GM15510 (cell line): ENCODE measurements around the gene ZNF8.
A peak's percentile ranks its signal among the peaks of the same experiment; 100 is the strongest.

Source experiments
- POLR2A ChIP-seq: IDR thresholded peaks from 3 replicates; pipeline ENCODE4 v1.6.1; 2011; ENCODE audit warnings: borderline replicate concordance; ENCODE audit not compliant: insufficient read length; ENCODE audit errors: extremely low read depth

ZNF8 gene

DNA sequence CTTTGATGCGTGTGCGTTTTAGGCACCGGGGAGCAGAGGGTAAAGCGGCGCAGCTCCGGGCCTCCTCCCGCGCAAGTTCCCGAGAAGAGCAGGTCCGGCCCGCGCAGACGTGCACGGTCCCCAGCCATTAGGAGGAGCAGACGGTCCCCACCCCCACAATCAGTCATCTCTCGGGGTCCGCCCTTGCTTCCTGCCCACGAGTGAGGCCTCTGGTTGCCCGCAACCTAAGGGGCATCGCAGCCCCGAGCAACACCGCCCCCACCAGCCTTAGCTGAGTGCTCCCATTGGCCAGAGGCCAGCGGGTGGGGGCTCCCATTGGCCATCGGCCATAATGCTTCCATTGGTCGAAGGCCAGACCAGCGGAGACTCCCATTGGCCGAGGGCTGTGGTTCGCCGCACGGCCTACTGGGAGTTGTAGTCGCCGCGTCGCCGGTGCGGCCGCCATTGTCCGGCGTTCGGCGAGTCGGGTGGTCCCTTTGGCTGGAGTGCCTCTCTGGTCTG is at the start of gene ZNF8:
TSS of gene ZNF8 (plus strand) at position 415 of the 501 bp plus-strand sequence. CDS start 127 bp downstream, outside the sequence.
- TF ChIP-seq POLR2A, result peak; percentile 79

DNA sequence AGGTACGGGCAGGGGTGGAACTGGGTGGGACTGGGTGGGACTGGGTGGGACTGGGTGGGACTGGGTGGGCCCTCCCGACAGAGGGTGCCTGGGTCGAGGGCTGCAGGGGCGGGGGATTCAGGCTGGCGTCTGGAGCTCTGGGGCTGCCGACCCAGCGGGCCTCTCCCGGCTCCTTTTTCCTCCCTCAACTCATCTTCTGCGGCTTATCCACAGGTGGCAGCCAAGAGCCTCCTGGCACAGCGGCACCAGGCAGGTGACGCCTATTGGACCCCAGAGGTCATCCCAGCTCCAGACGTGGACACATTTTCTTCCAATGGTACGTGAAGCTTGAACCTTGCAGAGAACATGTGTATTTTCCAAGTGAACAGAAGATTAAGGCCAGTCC is 49.5 kb upstream of the ZNF8 start:
- TF ChIP-seq POLR2A, result no peak

DNA sequence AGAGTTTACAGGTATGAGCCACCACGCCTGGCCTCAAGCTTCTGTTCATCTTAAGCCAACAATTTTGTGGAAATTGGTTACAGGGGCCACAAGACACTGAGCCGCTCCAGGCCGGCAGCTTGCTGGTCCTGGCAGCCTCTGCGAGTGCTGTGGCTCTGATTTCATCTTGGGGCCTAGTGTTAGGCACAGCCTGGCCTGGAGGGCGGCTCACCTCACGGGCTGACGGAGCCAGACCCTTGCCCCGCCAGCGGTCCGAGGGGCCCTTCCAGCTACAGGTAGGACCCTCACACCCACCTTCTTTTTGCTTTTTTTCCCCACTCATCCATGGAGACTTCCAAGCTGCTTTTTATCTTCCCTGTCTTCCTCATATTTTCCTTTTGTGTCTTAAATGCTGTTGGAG is 41.4 kb upstream of the ZNF8 start:
- TF ChIP-seq POLR2A, result no peak

GRCh38 chr19:58243351-58243750 is 35.4 kb upstream of the ZNF8 start:
- TF ChIP-seq POLR2A, result no peak

DNA sequence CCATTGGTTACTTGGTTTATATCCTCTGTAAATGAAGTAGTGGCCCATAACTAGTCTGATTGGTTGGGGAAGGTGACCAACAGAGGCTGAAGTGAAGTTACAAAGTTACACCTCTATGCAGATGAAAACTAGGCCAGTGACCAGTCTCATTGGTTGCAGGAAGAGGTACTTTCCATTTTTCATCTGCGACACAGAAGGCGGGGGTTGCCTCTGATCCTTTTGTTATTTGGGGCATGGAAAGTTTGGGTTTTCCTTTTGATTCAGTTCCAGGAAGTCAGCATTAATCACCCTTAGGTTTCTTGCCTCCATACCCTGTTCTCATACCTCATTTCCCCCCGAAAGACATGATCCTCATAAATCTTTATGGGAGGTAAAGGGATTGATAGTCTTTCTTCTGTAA is 29.9 kb upstream of the ZNF8 start:
- no peak for TF ChIP-seq POLR2A

- no peak for TF ChIP-seq POLR2A
These were observed 26.6 kb upstream of the ZNF8 start for GRCh38 chr19:58252102-58252685.

GRCh38 chr19:58261600-58261967 is 17.2 kb upstream of the ZNF8 start:
- no peak for TF ChIP-seq POLR2A

- TF ChIP-seq POLR2A, result no peak
These were observed 16.5 kb upstream of the ZNF8 start for GRCh38 chr19:58261968-58262921.

DNA sequence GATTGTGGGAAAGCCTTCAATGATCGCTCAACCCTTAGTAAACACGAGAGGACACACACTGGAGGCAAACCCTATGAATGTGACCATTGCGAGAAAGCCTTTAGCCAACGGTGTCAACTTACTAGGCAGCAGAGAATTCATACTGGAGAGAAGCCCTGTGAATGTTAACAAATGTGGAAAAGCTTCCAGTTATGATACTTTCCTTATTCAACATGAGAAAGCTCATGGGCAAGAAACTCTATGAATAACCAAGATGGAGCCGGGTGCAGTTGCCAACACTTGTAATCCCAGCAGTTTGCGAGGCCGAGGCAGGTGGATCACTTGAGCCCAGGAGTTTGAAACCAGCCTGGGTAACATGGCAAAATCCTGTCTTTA is 15.8 kb upstream of the ZNF8 start:
- TF ChIP-seq POLR2A, result no peak

DNA sequence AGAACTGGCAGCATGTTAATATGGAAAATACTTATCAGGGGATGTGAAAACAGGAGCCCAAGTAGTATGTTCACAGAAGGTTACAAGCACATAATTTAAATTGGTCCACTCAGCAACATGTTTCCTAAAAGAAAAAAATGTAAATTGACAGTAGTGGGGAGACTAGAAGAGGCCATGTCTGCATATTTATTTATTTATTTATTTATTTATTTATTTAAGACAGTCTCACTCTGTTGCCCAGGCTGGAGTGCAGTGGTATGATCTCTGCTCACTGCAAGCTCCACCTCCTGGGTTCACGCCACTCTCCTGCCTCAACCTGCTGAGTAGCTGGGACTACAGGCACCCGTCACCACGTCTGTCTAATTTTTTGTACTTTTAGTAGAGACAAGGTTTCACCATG is 13.7 kb upstream of the ZNF8 start:
- TF ChIP-seq POLR2A, result no peak

DNA sequence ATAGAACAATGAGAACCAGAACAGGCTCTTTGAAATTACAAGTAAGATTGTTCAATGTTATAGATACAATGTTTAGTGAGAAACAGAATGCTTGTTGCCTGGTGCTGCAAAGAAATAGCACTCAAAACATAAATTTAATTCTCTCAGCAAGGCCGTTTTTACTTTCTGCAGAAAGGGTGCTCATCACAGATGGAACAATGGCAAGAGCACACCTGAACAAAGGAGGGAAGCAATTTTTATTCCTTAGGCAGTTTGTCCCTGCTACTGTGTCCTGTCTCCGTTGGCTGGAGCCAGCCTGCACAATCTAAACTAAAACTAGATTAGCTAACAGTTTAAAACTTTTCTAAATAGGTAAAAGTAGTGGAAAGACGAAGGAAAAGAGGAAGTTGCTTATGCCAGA is 10.4 kb upstream of the ZNF8 start:
- TF ChIP-seq POLR2A, result no peak

DNA sequence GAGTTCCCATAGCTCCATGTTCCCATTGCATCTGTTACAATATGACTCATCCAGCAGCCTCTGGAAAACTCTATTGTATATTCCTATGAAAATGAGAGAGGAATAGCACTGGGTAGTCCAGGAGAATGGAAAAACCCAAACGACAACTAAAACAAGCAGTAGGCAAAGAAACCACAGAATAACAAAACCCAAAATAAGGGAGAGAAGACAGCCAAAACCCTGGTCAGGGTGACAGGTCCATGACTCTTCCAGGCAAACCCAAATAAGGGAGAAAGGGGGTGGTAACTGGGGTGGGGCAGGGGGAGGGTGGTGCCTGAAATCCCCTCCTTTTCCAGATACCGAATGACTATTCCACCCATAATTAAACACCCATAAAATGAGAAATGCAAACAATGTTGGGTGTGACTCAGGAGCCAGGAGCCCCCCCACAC is 4.0 kb upstream of the ZNF8 start:
- no peak for TF ChIP-seq POLR2A

DNA sequence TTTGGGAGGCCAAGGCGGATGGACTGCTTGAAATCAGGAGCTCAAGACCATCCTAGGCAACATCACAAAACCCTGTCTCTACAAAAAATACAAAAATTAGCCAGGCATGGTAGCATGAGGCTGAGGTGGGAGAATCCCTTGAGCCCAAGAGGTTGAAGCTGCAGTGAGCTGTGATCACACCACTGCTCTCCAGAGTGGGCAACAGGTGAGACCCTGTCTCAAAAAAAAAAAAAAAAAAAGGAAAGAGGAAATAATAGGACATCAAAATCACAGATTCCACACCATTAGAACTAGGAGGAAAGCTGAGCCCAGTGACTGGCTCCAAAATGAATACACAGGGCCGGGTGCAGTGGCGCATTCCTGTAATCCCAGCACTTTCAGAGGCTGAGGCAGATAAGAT is 3.2 kb upstream of the ZNF8 start:
- TF ChIP-seq POLR2A, result no peak

- TF ChIP-seq POLR2A, result no peak
These were observed 1.6 kb upstream of the ZNF8 start for GRCh38 chr19:58277197-58277596.

GRCh38 chr19:58277748-58278540 is 811 bp upstream of the ZNF8 start:
- no peak for TF ChIP-seq POLR2A

DNA sequence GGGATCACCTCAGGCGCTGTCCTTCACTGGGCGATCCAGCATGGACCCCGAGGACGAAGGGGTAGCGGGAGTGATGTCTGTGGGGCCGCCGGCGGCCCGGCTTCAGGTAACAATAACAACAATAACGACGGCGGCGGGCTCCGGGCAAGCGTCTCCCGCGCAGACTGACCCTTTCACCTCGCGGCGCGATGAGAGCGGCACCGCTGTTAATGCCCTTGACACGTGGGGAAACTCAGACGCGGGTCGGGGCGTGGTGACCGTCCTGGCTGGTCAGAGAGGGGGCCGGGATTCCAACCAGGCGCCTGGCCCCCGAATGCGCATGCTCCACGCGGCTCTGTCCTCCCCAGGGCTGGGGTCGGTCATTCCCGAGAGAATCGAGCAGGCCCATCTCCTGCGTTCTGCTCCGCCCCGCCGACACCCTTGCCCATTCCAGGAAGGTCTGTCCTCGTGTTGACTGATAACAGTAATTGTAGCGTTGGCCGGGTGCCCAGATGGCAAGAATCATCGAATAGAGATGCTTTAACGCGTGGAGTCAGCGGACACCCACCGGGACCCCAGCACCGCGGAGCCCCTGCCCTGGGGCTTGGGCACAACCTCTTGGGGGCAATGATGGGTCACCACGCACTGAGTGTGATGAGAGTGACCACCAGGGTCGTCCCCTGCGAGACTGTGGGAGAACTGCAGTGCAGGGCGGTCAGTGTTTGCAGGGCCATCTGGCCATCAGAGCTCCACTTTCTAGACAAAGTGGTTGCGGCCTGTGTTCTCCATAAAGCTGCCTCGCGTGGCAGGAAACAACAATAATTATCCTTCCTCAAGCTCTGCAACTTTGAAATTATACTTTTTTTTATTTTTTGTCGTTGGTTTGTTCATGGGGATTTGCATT is 528 bp downstream of the ZNF8 start:
- no peak for TF ChIP-seq POLR2A
